Breast epithelium (tissue), 3 donors: Measurements from ENCODE around the gene TIFAB.

Source experiments
- CTCF ChIP-seq, 3 donors: fragments of 450-650 bp; IDR thresholded peaks; one replicate each; pipeline ENCODE4 v1.5.1; 2016 to 2017; ENCODE audit warnings: antibody characterized with exemption in 3 of 3, mild to moderate bottlenecking in 3 of 3, moderate library complexity in 3 of 3
- POLR2A ChIP-seq: fragments of 450-650 bp; IDR thresholded peaks from one replicate; pipeline ENCODE4 v1.6.1; 2016; ENCODE audit warnings: antibody characterized with exemption, mild to moderate bottlenecking, moderate library complexity
- POLR2AphosphoS5 ChIP-seq, 3 donors: sonication (generic); formaldehyde crosslinking; IDR thresholded peaks; one replicate each; pipeline ENCODE4 v1.6.1; 2017; ENCODE audit warnings: antibody characterized with exemption in 3 of 3

GRCh38 chr5:135428586-135428985 is 23.6 kb downstream of the TIFAB start:
- TF ChIP-seq POLR2A (no peak), CTCF (IDR thresholded peaks at IDR 0.05) (no peak), POLR2AphosphoS5 (IDR thresholded peaks at IDR 0.05) (no peak)
